Peyer's patch (tissue), 4 donors: Measurements from ENCODE around the gene TDRD7. TPM values are rescaled to one million over a fixed set of nuclear protein-coding genes. Genes with fewer than 3 reads are reported as not detected.

ENCODE experiments used
- DNase-seq, 3 donors: peaks; one replicate each; pipeline ENCODE4 v3.0.0-alpha.2; 2017 to 2019
- H3K27ac ChIP-seq, 4 donors: fragments of 200-600 bp; sonication (generic); one replicate each; pipeline ENCODE4 v1.5.1; 2016 to 2019
- H3K27me3 ChIP-seq, 2 donors: fragments of 200-600 bp; sonication (generic); one replicate each; pipeline ENCODE4 v1.5.1; 2019
- H3K36me3 ChIP-seq, 3 donors: fragments of 200-600 bp; sonication (generic); one replicate each; pipeline ENCODE4 v1.5.1; 2016 to 2019
- H3K4me1 ChIP-seq, 4 donors: fragments of 200-600 bp; sonication (generic); one replicate each; pipeline ENCODE4 v1.5.1; 2016 to 2019
- H3K4me3 ChIP-seq, 4 donors: fragments of 200-600 bp; sonication (generic); 1 replicate in 3 of 4; 2 replicates in 1 of 4; pipeline ENCODE4 v1.5.1; 2016 to 2019; ENCODE audit warnings: mild to moderate bottlenecking in 1 of 4
- H3K9me3 ChIP-seq, 4 donors: fragments of 200-600 bp; sonication (generic); one replicate each; pipeline ENCODE4 v1.5.1; 2016 to 2019; ENCODE audit warnings: mild to moderate bottlenecking in 1 of 4
- POLR2A ChIP-seq, 2 donors: fragments of 450-650 bp; IDR thresholded peaks; one replicate each; pipeline ENCODE4 v1.5.1; 2017; ENCODE audit warnings: antibody characterized with exemption in 2 of 2, mild to moderate bottlenecking in 2 of 2, moderate library complexity in 2 of 2
- total RNA-seq, 4 donors: library from RNA; depleted of rRNA; stranded (reverse); fragments of >200 nt; gene quantifications; one replicate each; pipeline ENCODE4 v1.1.0, GENCODE V29; 2016
- TF ChIP-seq, protein P1 (sequence below), 6 experiments: fragments of 450-650 bp in 4 of 6; fragments of 200-600 bp in 2 of 6; sonication (generic) in 1 of 6; IDR thresholded peaks; one replicate each; pipeline ENCODE4 v1.5.1; 2017 to 2019; ENCODE audit warnings: antibody characterized with exemption in 6 of 6, mild to moderate bottlenecking in 3 of 6, moderate library complexity in 1 of 6

TDRD7 gene
- total RNA-seq, 4 donors from 2014 or later = 11.6 to 28.5 (median 22.5) TPM

DNA sequence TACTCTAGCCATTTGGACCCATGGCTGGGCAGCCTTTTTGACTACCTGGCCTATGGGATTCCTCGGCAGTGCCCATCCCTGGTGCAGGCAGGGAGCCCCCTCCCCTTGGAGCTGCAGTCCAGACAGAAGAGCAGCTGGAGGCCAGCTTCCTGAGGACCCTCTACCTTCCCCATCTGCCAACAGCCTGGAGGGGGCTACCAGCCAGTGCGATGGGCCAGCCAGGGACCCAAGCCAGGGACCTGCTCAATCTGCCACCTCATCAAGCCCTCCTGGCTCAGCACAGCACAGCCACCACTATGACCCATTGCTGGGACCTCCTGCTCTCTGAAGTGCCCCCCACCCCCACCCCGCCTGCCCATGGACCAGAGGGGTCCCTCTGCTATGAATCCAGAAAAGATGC, 22.6 kb upstream of the TDRD7 start:
- no peak for DNase-seq
- Histone ChIP-seq H3K9me3 (no peaks in the 10 kb centered on the region), H3K4me3 (no peak overlapping the region), H3K27ac (no peak overlapping the region), H3K4me1 (peaks cover 0 to 36% (median 1%) of the 10 kb centered on the region in 4 donors), H3K27me3 (no peaks in the 10 kb centered on the region), H3K36me3 (no peaks in the 10 kb centered on the region)
- TF ChIP-seq, protein P1, sequence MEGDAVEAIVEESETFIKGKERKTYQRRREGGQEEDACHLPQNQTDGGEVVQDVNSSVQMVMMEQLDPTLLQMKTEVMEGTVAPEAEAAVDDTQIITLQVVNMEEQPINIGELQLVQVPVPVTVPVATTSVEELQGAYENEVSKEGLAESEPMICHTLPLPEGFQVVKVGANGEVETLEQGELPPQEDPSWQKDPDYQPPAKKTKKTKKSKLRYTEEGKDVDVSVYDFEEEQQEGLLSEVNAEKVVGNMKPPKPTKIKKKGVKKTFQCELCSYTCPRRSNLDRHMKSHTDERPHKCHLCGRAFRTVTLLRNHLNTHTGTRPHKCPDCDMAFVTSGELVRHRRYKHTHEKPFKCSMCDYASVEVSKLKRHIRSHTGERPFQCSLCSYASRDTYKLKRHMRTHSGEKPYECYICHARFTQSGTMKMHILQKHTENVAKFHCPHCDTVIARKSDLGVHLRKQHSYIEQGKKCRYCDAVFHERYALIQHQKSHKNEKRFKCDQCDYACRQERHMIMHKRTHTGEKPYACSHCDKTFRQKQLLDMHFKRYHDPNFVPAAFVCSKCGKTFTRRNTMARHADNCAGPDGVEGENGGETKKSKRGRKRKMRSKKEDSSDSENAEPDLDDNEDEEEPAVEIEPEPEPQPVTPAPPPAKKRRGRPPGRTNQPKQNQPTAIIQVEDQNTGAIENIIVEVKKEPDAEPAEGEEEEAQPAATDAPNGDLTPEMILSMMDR (IDR thresholded peaks at IDR 0.05) = no peak
- TF ChIP-seq POLR2A (IDR thresholded peaks at IDR 0.05) = no peak

GRCh38 chr9:97390791-97391406, 21.0 kb upstream of the TDRD7 start:
- H3K4me3 ChIP-seq = no peak overlapping the region
- no peak for DNase-seq
- H3K27ac ChIP-seq = no peak overlapping the region
- no peaks in the 10 kb centered on the region for H3K27me3 ChIP-seq
- TF ChIP-seq POLR2A (IDR thresholded peaks at IDR 0.05) = no peak
- TF ChIP-seq, protein P1 (IDR thresholded peaks at IDR 0.05) = no peak
- peaks cover 0 to 21% (median 0%) of the 10 kb centered on the region in 4 donors for H3K4me1 ChIP-seq
- H3K9me3 ChIP-seq = no peaks in the 10 kb centered on the region
- H3K36me3 ChIP-seq = no peaks in the 10 kb centered on the region

DNA sequence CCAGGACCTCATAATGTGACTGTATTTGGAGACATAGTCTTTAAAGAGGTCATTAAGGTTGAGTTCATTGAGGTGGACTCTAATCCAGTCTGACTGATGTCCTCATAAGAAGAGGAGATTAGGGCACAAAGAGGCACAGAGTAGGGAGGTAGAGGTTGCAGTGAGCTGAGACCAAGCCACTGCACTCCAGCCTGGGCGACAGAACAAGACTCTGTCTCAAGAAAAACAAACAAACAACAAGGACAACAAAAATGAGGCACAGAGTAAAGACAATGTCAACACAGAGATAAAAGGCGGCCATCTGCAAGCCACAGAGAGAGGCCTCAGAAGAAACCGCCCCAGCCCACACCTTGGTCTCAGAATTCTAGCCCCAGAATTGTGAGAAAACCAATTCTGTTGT, 17.0 kb upstream of the TDRD7 start:
- TF ChIP-seq, protein P1 (IDR thresholded peaks at IDR 0.05) = no peak
- no peak for TF ChIP-seq POLR2A (IDR thresholded peaks at IDR 0.05)
- H3K36me3 ChIP-seq = no peaks in the 10 kb centered on the region
- no peaks in the 10 kb centered on the region for H3K9me3 ChIP-seq
- no peak for DNase-seq
- no peak overlapping the region for H3K27ac ChIP-seq
- H3K27me3 ChIP-seq = no peaks in the 10 kb centered on the region
- H3K4me1 ChIP-seq = peaks cover 0 to 5% (median 0%) of the 10 kb centered on the region in 4 donors
- H3K4me3 ChIP-seq = no peak overlapping the region

- H3K4me1 ChIP-seq = peaks cover 0 to 5% (median 0%) of the 10 kb centered on the region in 4 donors
- H3K4me3 ChIP-seq = no peak overlapping the region
- DNase-seq = no peak
- H3K36me3 ChIP-seq = no peaks in the 10 kb centered on the region
- no peaks in the 10 kb centered on the region for H3K27me3 ChIP-seq
- TF ChIP-seq, protein P1 (IDR thresholded peaks at IDR 0.05) = no peak
- no peak for TF ChIP-seq POLR2A (IDR thresholded peaks at IDR 0.05)
- H3K27ac ChIP-seq = no peak overlapping the region
- H3K9me3 ChIP-seq = no peaks in the 10 kb centered on the region
Observed at GRCh38 chr9:97395745-97396144, 16.2 kb upstream of the TDRD7 start.

GRCh38 chr9:97396256-97396655, 15.6 kb upstream of the TDRD7 start:
- TF ChIP-seq POLR2A (IDR thresholded peaks at IDR 0.05) = no peak
- TF ChIP-seq, protein P1 (IDR thresholded peaks at IDR 0.05) = no peak
- Histone ChIP-seq H3K4me3 (no peak overlapping the region), H3K4me1 (peaks cover 0 to 5% (median 0%) of the 10 kb centered on the region in 4 donors), H3K27ac (no peak overlapping the region), H3K27me3 (no peaks in the 10 kb centered on the region), H3K9me3 (no peaks in the 10 kb centered on the region), H3K36me3 (no peaks in the 10 kb centered on the region)
- DNase-seq = no peak
